Measurements from ENCODE around the gene LYPD5. TPM values are rescaled to one million over a fixed set of nuclear protein-coding genes. Genes with fewer than 3 reads are reported as not detected.
A peak's percentile ranks its signal among the peaks of the same experiment; 100 is the strongest.
"Not testable (repeated sequence)": the region's sequence is repeated elsewhere in the genome, so short reads cannot be mapped to it uniquely, and the experiment has no call there.

LYPD5 gene
- total and polyA plus RNA-seq, 3 donors from 2014 or later, result 4.9 to 14.7 (median 12.6) TPM

DNA sequence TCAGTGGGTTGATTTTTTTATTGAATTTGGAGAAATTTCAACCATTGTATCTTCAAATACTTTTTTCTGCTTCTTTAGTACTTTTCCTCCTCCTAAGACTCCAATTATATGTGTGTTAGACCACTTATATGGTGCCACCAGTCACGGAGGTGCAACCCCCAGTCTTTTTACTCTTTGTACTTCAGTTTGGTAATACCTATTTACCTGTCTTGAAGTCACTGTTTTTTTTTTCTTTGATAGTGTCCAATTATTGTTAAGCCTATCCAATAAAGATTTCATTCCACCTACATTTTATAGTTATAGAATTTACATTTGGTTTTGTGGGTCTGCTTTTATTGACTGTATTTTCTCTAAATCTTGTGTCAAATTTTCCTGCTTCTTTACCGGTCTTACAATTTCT lies 39.8 kb upstream of the LYPD5 start:
- Histone ChIP-seq H3K4me1 (no peaks in the 10 kb centered on the region), H3K4me3 (no peak overlapping the region), H3K36me3 (ENCODE audit: low read depth, missing control alignments) (no peaks in the 10 kb centered on the region), H3K27ac (no peak overlapping the region), H3K9me3 (no peaks in the 10 kb centered on the region), H3K27me3 (no peaks in the 10 kb centered on the region)
- no peak for DNase-seq
- WGBS, 2 donors, result 52 to 98% methylated on average over 2 of the region's 2 CpGs
- no peak for TF ChIP-seq POLR2A (IDR thresholded peaks at IDR 0.05)
- TF ChIP-seq CTCF (IDR thresholded peaks at IDR 0.05), result no peak
- intact Hi-C loops (cut with DNase I; ENCODE audit: low total_unique reads), result no loop called here

DNA sequence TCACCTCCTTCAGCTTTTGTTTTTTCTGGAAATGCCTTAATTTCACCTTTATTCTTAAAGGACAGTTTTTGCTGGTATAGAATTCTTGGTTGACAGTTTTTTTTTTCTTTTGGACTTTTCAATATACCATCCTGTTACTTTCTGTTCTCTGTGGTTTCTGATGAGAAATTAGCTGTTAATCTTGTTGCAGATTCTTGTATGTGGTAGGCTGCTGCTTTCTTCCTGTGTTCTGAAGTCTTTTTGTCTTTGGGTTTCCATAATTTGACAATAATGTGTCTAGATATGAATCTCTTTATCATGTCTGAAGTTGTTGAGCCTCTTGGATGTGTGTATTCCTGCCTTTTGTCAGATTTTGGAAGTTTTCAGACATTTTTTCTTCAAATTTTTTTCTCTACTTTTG lies 36.9 kb upstream of the LYPD5 start:
- H3K36me3 ChIP-seq (ENCODE audit: low read depth, missing control alignments), result no peaks in the 10 kb centered on the region
- no peak overlapping the region for H3K27ac ChIP-seq
- no peak overlapping the region for H3K4me3 ChIP-seq
- TF ChIP-seq POLR2A (IDR thresholded peaks at IDR 0.05) (no peak), CTCF (IDR thresholded peaks at IDR 0.05) (no peak)
- no peaks in the 10 kb centered on the region for H3K9me3 ChIP-seq
- no peaks in the 10 kb centered on the region for H3K4me1 ChIP-seq
- no peak for DNase-seq
- no peaks in the 10 kb centered on the region for H3K27me3 ChIP-seq
- intact Hi-C loops (cut with DNase I; ENCODE audit: low total_unique reads), result no loop called here

DNA sequence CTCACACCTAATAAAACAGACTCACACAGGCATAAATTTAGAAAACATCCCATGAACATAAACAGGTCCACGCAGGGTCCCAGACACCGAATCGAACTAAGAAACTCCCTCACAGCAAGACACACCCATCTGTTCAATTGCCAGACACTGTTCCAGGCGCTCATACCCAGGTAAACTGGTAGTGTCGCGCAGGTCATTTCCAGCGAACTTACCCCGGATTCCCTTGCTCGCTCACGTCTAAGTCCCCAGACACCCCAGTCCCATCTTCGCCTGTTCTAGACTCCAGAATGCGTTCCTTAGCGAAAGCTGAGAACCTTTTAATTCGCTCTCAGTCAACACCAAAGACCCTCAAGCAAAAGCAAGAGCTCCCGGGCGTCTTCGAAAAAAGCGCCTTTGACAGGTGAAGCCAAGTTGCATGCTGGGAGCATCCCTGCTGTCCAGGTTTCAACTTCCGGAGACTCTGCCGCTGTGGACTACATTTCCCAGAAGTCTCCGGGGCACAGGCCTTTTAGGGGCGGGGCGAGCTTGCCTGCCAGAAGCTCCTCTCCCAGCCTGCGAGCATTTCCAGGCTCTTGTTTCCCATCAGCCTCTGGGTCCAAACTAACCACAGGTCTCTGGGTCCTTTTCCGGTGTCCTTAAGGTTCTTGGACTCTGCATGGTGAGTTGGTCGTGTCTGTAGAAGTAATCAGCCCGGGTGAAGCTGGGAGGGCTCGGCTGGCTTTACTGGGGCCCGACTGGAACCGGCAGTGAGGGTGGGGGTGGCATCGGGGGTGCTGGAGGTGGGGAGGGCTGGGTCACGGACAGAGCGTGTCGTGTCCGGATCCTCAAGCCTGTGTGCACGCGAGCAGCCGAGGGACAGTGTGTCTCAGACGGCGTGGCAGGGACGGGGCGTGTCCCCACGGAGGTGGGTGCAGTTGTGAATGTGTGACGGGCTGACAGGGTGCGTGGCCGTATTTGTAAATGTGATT lies 24.8 kb upstream of the LYPD5 start, which contains the start of gene ZNF283:
ZNF283 (plus strand) TSS at position 535 of the 968 bp plus-strand sequence. CDS start 6,184 bp downstream, outside the sequence.
- Histone ChIP-seq H3K36me3 (ENCODE audit: low read depth, missing control alignments) (no peaks in the 10 kb centered on the region), H3K9me3 (no peaks in the 10 kb centered on the region), H3K4me3 (peak within 1 kb of the TSS; percentile 70 to 83), H3K27ac (peak within 1 kb of the TSS; percentile 46 to 51), H3K4me1 (peaks cover 9% of the 10 kb centered on the region), H3K27me3 (no peaks in the 10 kb centered on the region)
- intact Hi-C loops (cut with DNase I; ENCODE audit: low total_unique reads), result no loop called here
- 5 to 7% methylated on average over 36 to 46 of the region's 46 CpGs for WGBS, 2 donors
- TF ChIP-seq CTCF (IDR thresholded peaks at IDR 0.05), result no peak
- no peak for TF ChIP-seq POLR2A (IDR thresholded peaks at IDR 0.05)
- peak; percentile 97 for DNase-seq

GRCh38 chr19:43824572-43824971 lies 22.3 kb upstream of the LYPD5 start:
- 68 to 72% methylated on average over 4 of the region's 4 CpGs for WGBS, 2 donors
- intact Hi-C loops (cut with DNase I; ENCODE audit: low total_unique reads); H3K36me3 ChIP-seq (ENCODE audit: low read depth, missing control alignments): not testable (repeated sequence)

GRCh38 chr19:43823856-43824255 lies 21.6 kb upstream of the LYPD5 start:
- H3K4me1 ChIP-seq; H3K4me3 ChIP-seq; H3K27ac ChIP-seq; H3K27me3 ChIP-seq; H3K36me3 ChIP-seq (ENCODE audit: low read depth, missing control alignments); DNase-seq; H3K9me3 ChIP-seq; intact Hi-C loops (cut with DNase I; ENCODE audit: low total_unique reads): not testable (repeated sequence)
- 86 to 92% methylated on average over 3 of the region's 3 CpGs for WGBS, 2 donors

More at GRCh38 chr19:43824572-43824971, 22.3 kb upstream of the LYPD5 start:
- H3K27ac ChIP-seq, H3K4me1 ChIP-seq, H3K9me3 ChIP-seq, H3K27me3 ChIP-seq, DNase-seq, H3K4me3 ChIP-seq: not testable (repeated sequence)

All from testis (tissue), 3 donors.